Brain pericyte (primary cell): ENCODE data around the gene PLCL1.
"Not testable (repeated sequence)": the region's sequence is repeated elsewhere in the genome, so short reads cannot be mapped to it uniquely, and the experiment has no call there.

Experiments used
- DNase-seq: peaks from one replicate; pipeline ENCODE4 v3.0.0-alpha.2; 2012; ENCODE audit warnings: low read depth, low spot score

PLCL1 gene

DNA sequence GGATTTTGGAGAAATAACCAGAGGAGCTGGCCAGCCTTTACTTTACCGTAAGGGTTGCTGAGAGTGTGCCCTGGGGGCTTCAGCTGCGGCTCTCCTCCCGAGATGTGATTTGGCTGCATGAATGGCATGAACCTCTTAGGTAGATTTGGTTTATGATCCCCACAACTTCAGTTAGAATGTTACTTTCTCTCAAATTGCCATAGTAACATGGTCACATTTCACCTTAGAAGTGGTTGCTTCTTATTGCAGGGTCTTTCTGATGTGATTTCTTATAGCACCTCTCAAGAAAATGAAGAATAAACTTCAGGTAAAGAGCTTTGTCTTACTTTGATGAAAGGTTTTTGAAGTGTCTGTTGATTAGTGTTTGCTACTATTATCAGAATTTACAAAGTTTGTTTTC, 5.6 kb downstream of the PLCL1 start:
- DNase-seq: no peak

- no peak for DNase-seq
These were observed 6.1 kb downstream of the PLCL1 start for GRCh38 chr2:197810491-197810890.

DNA sequence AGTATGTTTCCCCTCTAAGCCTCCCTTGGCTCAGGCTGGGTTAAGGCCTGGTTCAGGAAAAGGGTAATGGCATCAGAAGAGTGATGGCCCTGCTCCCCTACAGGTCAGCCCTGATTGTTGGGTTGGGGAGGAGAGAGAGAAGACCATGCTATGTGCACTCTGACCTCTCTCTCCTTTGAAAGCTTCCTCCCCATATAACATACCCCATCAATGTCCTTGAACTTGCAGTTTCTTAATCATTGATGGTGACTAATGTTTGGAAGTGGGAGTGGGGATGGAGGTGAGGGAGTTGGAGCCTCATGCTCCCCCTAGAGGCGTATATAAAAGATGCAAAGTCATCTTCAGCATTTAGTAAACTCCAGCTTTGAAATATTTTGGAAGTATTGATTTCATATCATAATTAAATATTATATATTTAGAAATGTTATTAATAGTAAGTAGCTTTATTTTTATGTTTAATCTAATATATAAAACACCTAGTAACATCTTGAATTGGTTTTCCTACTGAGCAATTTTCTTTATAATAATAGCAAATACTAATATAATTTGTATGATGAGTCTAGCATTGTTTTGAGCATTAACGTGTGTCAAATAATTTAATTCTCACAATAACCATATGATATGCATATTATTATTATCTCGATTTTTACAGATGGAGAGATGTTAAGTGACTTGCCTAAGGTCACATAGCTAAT, 8.8 kb downstream of the PLCL1 start:
- DNase-seq: no peak

DNA sequence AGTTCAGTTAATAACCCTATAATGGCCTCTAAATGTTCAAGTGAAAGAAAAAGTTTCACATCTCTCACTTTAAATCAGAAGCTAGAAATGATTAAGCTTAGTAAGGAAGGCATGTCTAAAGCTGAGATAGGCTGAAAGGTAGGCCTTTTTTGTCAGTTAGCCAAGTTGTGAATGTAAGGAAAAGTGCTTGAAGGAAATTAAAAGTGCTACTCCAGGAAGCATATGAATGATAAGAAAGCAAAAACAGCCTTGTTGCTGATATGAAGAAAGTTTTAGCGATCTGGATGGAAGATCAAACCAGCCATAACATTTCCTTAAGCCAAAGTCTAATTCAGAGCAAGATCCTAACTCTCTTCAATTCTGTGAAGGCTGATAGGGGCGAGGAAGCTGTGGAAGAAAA, 10.1 kb downstream of the PLCL1 start:
- DNase-seq: no peak

- DNase-seq: no peak
These were observed 17.3 kb downstream of the PLCL1 start for GRCh38 chr2:197821550-197822289.

DNA sequence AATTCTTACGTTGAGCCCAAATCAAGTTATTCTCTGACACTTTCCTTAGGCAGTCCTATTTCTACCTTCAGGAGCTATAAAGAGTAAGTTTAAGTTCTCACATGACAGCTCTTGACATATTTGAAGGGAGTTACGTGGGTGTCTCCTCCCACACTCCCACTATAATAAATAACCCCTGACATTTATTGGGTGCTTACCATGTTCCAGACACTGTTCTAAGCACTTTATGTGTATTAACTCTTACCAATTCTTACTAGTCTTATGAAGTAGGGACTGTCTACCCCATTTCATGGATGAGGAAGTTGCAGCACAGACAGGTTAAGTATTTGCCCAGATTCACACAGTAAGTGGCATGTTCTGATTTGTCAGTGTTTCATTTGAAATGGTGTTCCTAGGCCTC, 17.9 kb downstream of the PLCL1 start:
- no peak for DNase-seq

GRCh38 chr2:197827618-197828017, 23.2 kb downstream of the PLCL1 start:
- no peak for DNase-seq

DNA sequence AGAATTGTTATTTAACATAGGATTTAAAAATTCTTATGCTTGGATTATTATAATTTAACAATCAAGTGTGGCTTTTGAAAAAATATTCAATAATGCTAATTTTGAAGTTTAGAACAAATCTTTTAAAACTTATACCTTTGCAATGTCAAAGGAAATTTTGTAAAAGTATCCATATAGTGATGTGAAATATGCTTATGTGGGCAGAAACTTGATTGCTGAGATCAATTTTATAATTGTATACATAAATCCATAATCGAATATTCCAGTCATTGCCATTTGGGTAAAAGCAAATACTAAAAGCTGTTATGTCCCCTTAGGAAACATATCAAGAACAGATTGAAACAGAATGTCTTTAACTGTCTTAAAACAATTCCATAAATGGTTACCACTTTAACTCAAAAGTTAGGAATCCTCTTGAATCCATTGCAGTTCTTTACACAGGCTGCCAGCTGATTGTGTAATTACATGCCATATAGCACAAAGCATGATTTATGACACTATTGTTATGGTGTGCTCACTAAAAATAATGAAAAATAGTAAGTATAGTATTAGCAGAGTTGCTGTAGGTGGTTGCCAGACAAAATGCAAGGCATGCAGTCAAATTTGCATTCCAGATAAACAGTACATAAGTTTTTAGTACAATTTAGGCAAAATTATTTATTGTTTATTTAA, 24.2 kb downstream of the PLCL1 start:
- DNase-seq: no peak

DNA sequence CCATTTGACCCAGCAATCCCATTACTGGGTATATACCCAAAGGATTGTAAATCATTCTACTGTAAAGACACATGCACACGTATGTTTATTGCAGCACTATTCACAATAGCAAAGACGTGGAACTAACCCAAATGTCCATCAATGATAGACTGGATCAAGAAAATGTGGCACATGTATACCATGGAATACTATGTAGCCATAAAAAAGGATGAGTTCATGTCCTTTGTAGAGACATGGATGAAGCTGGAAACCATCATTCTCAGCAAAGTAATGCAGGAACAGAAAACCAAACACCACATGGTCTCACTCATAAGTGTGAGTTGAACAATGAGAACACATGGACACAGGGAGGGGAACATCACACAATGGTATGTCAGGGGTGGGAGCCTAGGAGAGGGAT, 30.4 kb downstream of the PLCL1 start:
- not testable (repeated sequence) for DNase-seq

GRCh38 chr2:197835293-197835692, 30.9 kb downstream of the PLCL1 start:
- DNase-seq: no peak

GRCh38 chr2:197838036-197838435, 33.6 kb downstream of the PLCL1 start:
- DNase-seq: peak; percentile 22

GRCh38 chr2:197838579-197838978, 34.2 kb downstream of the PLCL1 start:
- DNase-seq: no peak

GRCh38 chr2:197839327-197839726, 34.9 kb downstream of the PLCL1 start:
- DNase-seq: no peak

DNA sequence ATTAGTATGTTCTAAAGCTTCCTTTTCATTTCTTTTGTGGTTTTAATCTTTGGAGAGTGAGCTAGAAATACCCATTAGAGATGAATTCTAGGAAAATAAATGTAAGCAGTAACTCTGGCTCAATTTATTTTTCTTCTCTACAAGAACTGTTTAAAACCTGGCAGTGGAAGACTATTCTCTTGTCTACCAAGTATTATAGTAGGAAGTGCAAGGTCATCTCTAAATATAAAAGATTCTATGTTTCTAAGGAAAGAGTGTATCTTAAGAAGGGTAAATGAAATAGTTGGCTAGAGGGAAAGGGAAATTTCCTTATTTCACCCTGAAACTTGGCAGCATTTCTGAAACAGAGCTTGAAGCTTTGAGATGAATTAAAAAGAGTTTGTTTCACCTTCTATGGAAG, 35.5 kb downstream of the PLCL1 start:
- no peak for DNase-seq

- no peak for DNase-seq
These were observed 41.7 kb downstream of the PLCL1 start for GRCh38 chr2:197846128-197846527.

DNA sequence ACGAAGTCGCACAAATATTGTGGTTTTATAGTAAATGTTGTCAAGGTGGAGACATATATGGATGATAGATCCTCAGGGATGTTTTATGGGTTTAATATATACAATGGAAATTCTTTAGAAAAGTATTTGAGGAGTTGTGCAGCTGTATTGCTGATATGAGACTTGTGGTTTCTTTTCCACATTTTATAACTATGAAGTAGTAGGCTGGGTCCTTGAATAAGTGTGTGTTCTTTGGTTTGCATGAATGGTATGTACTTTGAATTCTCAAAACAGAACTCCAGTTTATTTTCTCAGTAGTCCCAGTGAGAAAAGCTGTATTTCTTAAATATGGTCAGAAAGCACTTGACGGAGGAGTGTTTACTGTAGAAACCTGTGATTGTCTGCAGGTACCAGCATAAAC, 42.4 kb downstream of the PLCL1 start:
- DNase-seq: no peak

DNA sequence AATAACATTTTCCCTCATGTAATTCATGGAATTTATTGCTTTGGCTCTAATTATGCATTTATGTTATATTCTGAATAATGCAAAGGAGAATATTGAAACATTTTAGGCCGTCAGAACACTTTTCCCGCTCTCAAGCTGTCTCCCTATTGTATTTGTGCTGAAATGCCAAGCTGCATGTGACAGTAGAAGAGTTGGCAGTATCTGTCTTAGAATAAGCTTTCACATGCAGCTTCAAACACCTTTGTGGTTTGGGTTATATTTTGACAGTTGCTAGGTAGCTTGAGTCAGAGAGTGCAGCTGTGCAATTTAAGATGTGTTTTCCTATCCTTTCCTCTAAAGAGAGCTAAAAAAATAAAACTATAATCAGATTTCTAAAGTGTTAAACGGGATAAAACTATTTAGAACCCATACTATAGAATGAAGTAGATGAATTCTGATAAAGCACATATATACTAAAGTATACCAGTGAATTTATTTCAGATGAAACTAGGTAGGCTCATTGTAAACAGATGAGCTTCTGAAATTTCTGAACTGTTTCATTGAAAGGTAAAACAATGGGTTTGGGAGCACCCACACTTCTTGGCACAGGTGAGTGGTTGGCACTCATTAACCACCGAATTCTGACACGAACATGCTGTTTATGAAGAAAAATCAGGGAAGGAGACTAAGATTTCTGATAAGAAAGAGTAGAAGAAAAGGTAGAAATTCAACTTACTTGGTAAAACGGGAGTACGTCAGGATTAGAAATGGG, 43.4 kb downstream of the PLCL1 start:
- DNase-seq: no peak

DNA sequence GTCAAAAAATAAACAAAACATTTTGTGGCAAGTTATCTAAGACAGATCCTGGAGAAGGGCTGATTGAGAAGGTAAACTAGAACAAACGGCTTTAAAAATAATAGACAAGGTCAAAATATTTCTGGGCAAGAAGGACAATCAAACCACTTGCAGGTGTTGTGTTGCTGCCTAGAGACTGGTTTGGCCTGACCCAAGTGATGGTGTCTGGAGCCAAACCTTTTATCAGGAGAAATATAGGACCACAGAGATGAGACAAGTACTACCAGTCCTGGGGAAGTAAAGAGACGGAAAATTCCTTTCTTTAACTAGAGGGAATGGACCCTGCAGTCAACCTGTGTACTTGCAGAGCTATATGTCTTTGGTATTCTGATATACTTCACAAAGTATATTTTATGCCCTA, 44.2 kb downstream of the PLCL1 start:
- no peak for DNase-seq

DNA sequence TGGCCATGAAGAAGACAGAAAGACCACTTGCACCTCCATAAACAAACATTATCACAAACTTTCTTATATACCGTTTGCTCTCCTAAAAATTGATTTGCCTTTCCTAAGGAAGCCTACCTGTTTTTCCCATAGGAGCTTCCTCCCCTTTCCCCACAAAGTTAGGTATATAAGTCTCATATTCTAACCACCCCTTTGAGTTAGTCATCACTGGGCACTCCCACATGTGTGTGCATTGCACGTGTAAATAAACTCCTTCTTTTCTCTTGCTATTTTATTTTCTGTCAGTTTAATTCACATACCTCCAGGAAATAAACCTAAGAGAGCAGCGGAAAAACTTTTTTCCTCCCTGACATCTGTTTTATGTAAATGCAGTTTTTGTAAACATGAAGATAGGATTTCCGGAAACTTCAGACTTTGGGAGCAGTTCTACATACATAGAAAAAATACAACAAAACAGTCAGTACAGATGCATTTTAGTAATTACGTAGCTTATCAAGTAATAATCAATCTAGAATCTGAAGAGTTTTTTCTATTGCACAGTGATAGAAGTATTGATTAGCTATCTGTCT, 46.6 kb downstream of the PLCL1 start:
- DNase-seq: no peak

- no peak for DNase-seq
These were observed 47.1 kb downstream of the PLCL1 start for GRCh38 chr2:197851451-197851850.

DNA sequence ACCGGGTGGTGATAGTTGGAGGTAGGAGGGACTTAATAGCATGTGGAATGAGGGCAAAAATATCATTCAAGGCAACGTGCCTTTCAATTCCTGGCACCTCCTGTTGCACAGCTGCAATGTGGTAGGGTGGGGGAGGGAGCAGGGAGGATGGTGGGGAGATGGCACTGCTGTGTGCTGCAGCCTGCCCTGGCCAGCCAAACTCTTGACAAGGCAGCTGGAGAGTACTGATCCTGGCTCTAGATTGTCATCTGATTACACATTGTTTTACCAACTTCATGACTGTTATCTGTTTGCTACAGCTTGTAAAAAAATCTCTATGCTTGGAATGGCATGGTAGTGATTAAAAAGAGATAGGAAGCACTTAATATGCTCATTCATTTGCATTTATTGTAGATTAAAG, 47.7 kb downstream of the PLCL1 start:
- DNase-seq: no peak

GRCh38 chr2:197853549-197853948, 49.2 kb downstream of the PLCL1 start:
- DNase-seq: no peak
